Glutamatergic neuron (in vitro differentiated cells): ENCODE data around the gene TEPSIN. TPM values are rescaled to one million over a fixed set of nuclear protein-coding genes. Genes with fewer than 3 reads are reported as not detected.

Experiments used
- DNase-seq: peaks from one replicate; pipeline ENCODE4 v3.0.0; 2022
- H3K27ac Mint-ChIP-seq: one replicate; pipeline ENCODE4 v1.8.0; 2020; ENCODE audit warnings: mild to moderate bottlenecking, mixed read lengths, inconsistent platforms; ENCODE audit not compliant: unreplicated experiment
- H3K27me3 Mint-ChIP-seq: one replicate; pipeline ENCODE4 v1.8.0; 2020; ENCODE audit warnings: mild to moderate bottlenecking, moderate library complexity, mixed read lengths, inconsistent platforms; ENCODE audit not compliant: unreplicated experiment
- H3K36me3 Mint-ChIP-seq: one replicate; pipeline ENCODE4 v1.8.0; 2020; ENCODE audit warnings: mild to moderate bottlenecking, mixed read lengths, inconsistent platforms; ENCODE audit not compliant: unreplicated experiment
- H3K4me1 Mint-ChIP-seq: one replicate; pipeline ENCODE4 v1.8.0; 2020; ENCODE audit warnings: mild to moderate bottlenecking, low read depth, mixed read lengths, inconsistent platforms; ENCODE audit not compliant: unreplicated experiment
- H3K4me3 Mint-ChIP-seq: one replicate; pipeline ENCODE4 v1.8.0; 2020; ENCODE audit warnings: mild to moderate bottlenecking, mixed read lengths, inconsistent platforms; ENCODE audit not compliant: unreplicated experiment
- H3K9me3 Mint-ChIP-seq: one replicate; pipeline ENCODE4 v1.8.0; 2020; ENCODE audit warnings: mild to moderate bottlenecking, moderate library complexity, mixed read lengths, inconsistent platforms; ENCODE audit not compliant: unreplicated experiment
- CTCF ChIP-seq: fragments of 200-600 bp; sonication (generic); IDR thresholded peaks from one replicate; pipeline ENCODE4 v1.5.0; 2021; ENCODE audit not compliant: partially characterized antibody, unreplicated experiment
- total RNA-seq: library from RNA; stranded (reverse); fragmentation: NEBNext Ultra II Directional; extraction: Animal tissue kit (Norgen Biotek cat#: 25700); gene quantifications from one replicate; pipeline ENCODE4 v1.2.1, GENCODE V29; 2021; ENCODE audit not compliant: unreplicated experiment

TEPSIN gene
- total RNA-seq, 1 donor from 2014 or later = 85.7 TPM

- peaks cover 4% of the 10 kb centered on the region for H3K27me3 Mint-ChIP-seq
- H3K9me3 Mint-ChIP-seq = peaks cover 13% of the 10 kb centered on the region
- peaks cover 7% of the 10 kb centered on the region for H3K36me3 Mint-ChIP-seq
- TF ChIP-seq CTCF = no peak
- H3K4me3 Mint-ChIP-seq = no peak overlapping the region
- H3K4me1 Mint-ChIP-seq = peaks cover 9% of the 10 kb centered on the region
- DNase-seq = no peak
- H3K27ac Mint-ChIP-seq = no peak overlapping the region
These were observed 16.3 kb downstream of the TEPSIN start for GRCh38 chr17:81222620-81222905.

GRCh38 chr17:81221842-81222619 lies 16.8 kb downstream of the TEPSIN start:
- Mint-ChIP-seq H3K4me1 (peaks cover 9% of the 10 kb centered on the region), H3K4me3 (peak overlapping the region; percentile 78), H3K27ac (no peak overlapping the region), H3K27me3 (peaks cover 9% of the 10 kb centered on the region), H3K36me3 (peaks cover 7% of the 10 kb centered on the region), H3K9me3 (peaks cover 13% of the 10 kb centered on the region)
- no peak for DNase-seq
- no peak for TF ChIP-seq CTCF

- no peak for DNase-seq
- Mint-ChIP-seq H3K4me1 (peaks cover 9% of the 10 kb centered on the region), H3K27ac (no peak overlapping the region), H3K36me3 (peaks cover 10% of the 10 kb centered on the region), H3K4me3 (peak overlapping the region; percentile 78), H3K9me3 (peaks cover 13% of the 10 kb centered on the region), H3K27me3 (peaks cover 9% of the 10 kb centered on the region)
- no peak for TF ChIP-seq CTCF
These were observed 17.4 kb downstream of the TEPSIN start for GRCh38 chr17:81221371-81221841.

GRCh38 chr17:81219476-81220180 lies 19.2 kb downstream of the TEPSIN start:
- Mint-ChIP-seq H3K36me3 (peaks cover 5% of the 10 kb centered on the region), H3K4me1 (peaks cover 9% of the 10 kb centered on the region), H3K27ac (no peak overlapping the region), H3K9me3 (peaks cover 9% of the 10 kb centered on the region), H3K4me3 (no peak overlapping the region), H3K27me3 (peaks cover 8% of the 10 kb centered on the region)
- DNase-seq = no peak
- TF ChIP-seq CTCF = no peak

GRCh38 chr17:81218991-81219390 lies 19.9 kb downstream of the TEPSIN start:
- TF ChIP-seq CTCF = no peak
- H3K27ac Mint-ChIP-seq = no peak overlapping the region
- H3K9me3 Mint-ChIP-seq = peaks cover 9% of the 10 kb centered on the region
- H3K27me3 Mint-ChIP-seq = peaks cover 8% of the 10 kb centered on the region
- H3K36me3 Mint-ChIP-seq = peaks cover 5% of the 10 kb centered on the region
- DNase-seq = no peak
- H3K4me3 Mint-ChIP-seq = no peak overlapping the region
- H3K4me1 Mint-ChIP-seq = peaks cover 8% of the 10 kb centered on the region
